22Rv1 (cell line): ENCODE measurements around the gene FTMT.

Experiments
- ZFX ChIP-seq: fragments of 450-650 bp; IDR thresholded peaks from 2 replicates; pipeline ENCODE4 v1.6.1; 2017; ENCODE audit warnings: antibody characterized with exemption, borderline replicate concordance
- TF ChIP-seq, protein P1 (sequence below): fragments of 450-650 bp; IDR thresholded peaks from 2 replicates; pipeline ENCODE4 v1.5.1; 2017; ENCODE audit warnings: mild to moderate bottlenecking

DNA sequence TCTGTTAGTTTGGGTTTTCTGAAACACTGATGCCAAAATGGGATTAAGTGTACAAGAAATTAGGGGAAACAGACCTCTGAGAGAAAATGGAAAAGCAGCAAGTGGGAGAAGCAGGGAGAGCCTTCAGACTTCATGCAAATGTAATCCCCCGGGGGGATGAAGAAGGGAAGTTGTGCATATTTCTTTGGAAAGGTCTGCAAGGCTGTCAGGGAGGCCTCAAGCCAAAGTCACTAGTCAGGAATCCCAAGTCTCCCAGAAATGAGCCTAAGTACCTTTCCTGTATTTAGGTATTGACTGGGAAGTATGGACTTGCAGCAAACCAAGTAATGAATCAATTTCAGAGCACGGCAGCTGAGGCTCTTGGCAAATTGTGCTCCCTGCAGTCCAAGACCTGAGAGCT is 2.2 kb downstream of the FTMT start:
- TF ChIP-seq, protein P1, sequence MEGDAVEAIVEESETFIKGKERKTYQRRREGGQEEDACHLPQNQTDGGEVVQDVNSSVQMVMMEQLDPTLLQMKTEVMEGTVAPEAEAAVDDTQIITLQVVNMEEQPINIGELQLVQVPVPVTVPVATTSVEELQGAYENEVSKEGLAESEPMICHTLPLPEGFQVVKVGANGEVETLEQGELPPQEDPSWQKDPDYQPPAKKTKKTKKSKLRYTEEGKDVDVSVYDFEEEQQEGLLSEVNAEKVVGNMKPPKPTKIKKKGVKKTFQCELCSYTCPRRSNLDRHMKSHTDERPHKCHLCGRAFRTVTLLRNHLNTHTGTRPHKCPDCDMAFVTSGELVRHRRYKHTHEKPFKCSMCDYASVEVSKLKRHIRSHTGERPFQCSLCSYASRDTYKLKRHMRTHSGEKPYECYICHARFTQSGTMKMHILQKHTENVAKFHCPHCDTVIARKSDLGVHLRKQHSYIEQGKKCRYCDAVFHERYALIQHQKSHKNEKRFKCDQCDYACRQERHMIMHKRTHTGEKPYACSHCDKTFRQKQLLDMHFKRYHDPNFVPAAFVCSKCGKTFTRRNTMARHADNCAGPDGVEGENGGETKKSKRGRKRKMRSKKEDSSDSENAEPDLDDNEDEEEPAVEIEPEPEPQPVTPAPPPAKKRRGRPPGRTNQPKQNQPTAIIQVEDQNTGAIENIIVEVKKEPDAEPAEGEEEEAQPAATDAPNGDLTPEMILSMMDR = no peak
- no peak for TF ChIP-seq ZFX
